Measurements from ENCODE around the gene ALK.

Gene ALK

GRCh38 chr2:29215073-29215472, 706.3 kb downstream of the ALK start:
- TF ChIP-seq, protein P1, sequence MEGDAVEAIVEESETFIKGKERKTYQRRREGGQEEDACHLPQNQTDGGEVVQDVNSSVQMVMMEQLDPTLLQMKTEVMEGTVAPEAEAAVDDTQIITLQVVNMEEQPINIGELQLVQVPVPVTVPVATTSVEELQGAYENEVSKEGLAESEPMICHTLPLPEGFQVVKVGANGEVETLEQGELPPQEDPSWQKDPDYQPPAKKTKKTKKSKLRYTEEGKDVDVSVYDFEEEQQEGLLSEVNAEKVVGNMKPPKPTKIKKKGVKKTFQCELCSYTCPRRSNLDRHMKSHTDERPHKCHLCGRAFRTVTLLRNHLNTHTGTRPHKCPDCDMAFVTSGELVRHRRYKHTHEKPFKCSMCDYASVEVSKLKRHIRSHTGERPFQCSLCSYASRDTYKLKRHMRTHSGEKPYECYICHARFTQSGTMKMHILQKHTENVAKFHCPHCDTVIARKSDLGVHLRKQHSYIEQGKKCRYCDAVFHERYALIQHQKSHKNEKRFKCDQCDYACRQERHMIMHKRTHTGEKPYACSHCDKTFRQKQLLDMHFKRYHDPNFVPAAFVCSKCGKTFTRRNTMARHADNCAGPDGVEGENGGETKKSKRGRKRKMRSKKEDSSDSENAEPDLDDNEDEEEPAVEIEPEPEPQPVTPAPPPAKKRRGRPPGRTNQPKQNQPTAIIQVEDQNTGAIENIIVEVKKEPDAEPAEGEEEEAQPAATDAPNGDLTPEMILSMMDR (IDR thresholded peaks at IDR 0.05; ENCODE audit: control insufficient read depth, extremely low read depth, insufficient read depth): no peak
- H3K4me3 ChIP-seq (ENCODE audit: low read depth, low read length): no peak overlapping the region

DNA sequence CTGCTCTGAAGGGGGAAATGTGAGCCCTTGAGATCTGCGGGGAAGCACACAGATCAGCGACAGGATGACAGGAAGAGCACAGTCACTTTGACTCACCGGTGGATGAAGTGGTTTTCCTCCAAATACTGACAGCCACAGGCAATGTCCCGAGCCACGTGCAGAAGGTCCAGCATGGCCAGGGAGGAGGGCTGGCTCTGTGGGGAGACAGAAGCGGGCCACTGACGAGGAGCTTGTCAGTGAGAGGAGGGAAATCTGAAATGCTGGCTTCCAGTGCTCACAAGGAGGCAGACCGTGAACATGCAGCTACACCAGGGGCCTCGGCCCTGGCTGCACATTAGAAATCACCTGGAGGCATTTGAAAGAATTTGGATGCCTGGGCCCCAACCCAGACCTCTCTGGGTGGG, 707.5 kb downstream of the ALK start:
- DNase-seq (ENCODE audit: low read depth): no peak
- TF ChIP-seq, protein P1 (IDR thresholded peaks at IDR 0.05; ENCODE audit: control insufficient read depth, extremely low read depth, insufficient read depth): no peak

More at GRCh38 chr2:29215073-29215472, 706.3 kb downstream of the ALK start:
- DNase-seq (ENCODE audit: low read depth): no peak

GRCh38 chr2:29212009-29212408, 709.4 kb downstream of the ALK start:
- TF ChIP-seq, protein P1 (IDR thresholded peaks at IDR 0.05; ENCODE audit: control insufficient read depth, extremely low read depth, insufficient read depth): no peak
- no peak overlapping the region for H3K4me3 ChIP-seq (ENCODE audit: low read depth, low read length)
- no peak for DNase-seq (ENCODE audit: low read depth)

More for the DNA sequence above, 707.5 kb downstream of the ALK start:
- H3K4me3 ChIP-seq (ENCODE audit: low read depth, low read length): no peak overlapping the region

DNA sequence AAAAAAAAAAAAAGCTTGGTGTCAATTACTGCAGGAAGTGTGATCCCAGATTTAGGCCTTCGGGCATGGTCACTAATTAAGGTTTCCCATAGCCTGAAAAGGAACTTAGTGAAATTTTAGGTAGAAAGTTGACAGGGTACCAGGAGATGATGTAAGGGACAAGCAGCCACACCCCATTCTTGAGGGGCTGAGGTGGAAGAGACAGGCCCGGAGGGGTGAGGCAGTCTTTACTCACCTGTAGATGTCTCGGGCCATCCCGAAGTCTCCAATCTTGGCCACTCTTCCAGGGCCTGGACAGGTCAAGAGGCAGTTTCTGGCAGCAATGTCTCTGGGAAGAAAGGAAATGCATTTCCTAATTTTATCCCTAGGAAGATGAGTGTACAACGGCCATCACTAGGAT, 711.8 kb downstream of the ALK start:
- DNase-seq (ENCODE audit: low read depth): no peak
- TF ChIP-seq, protein P1 (IDR thresholded peaks at IDR 0.05; ENCODE audit: control insufficient read depth, extremely low read depth, insufficient read depth): no peak
- H3K4me3 ChIP-seq (ENCODE audit: low read depth, low read length): no peak overlapping the region

DNA sequence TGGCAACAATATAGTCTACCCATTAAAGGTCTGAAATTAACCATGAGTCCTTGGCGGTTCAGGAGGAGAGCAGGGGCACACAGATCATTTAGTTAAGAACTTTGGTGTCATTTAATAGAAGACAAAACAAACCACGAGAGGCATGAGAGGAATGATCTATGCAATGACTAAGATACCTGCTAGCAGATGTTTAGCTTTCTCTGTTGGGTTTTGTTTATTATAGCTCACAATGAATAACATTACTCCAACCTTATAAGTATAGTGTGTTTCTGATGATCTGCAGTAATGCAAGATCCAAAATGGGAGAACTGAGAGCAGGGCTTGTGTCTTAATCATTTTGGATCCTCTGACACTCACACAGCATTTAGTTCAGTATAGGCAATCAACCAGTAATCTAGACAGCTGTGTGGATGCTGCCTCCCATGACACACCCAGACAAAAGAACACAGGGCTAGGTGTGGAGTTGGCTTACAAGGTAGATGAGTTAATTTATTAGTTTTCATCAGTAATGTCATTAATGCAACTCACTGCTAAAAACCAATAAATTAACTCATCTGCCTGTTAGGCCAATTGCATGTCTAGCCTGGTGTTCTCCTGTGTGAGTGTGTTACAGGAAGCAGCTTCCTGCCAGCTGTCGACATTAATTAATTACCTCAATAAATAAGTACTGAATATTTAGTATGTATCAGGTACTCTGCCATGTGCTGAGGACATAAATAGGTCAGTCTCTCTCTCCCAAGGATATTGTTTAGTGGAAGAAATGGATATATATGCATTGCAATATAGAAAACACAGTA, 713.8 kb downstream of the ALK start:
- TF ChIP-seq, protein P1 (IDR thresholded peaks at IDR 0.05; ENCODE audit: control insufficient read depth, extremely low read depth, insufficient read depth): no peak
- H3K4me3 ChIP-seq (ENCODE audit: low read depth, low read length): no peak overlapping the region
- no peak for DNase-seq (ENCODE audit: low read depth)

- TF ChIP-seq, protein P1 (IDR thresholded peaks at IDR 0.05; ENCODE audit: control insufficient read depth, extremely low read depth, insufficient read depth): no peak
- H3K4me3 ChIP-seq (ENCODE audit: low read depth, low read length): no peak overlapping the region
- no peak for DNase-seq (ENCODE audit: low read depth)
Measured at GRCh38 chr2:29206941-29207340, 714.4 kb downstream of the ALK start.
